ENCODE measurements around the gene ATG4B.
"Not testable (repeated sequence)": the region's sequence is repeated elsewhere in the genome, so short reads cannot be mapped to it uniquely, and the experiment has no call there.

ATG4B gene

DNA sequence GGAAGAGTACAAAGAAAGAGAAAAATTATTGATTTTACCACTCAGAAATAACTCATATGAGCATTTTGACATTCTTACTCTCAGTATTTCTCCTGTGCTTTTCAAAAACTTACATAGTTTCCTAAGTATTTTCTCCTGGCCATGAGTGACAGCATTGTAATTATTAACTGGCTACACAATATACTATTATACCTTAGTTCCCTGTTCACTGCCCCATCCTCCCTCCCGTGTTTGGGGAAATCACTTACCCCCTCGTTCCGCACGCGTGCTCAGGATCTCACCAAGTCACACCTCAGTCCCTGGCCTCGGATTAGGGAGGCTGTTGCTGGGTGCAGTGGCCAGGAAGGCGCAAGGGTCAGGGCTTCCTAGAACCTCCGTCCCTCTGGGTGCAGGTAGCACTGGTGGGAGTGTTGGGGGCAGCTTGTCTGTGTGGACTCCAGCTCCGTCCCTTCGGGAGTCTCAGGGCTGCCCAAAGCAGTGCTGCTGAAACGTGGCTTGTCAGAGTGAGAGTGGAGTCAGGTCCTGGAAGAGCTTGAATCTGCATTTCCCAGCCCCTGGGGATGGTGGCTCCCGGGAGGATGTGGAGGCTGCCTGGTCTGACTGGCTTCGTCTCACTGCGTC is 23.2 kb downstream of the ATG4B start:
- Histone ChIP-seq H3K27ac (ENCODE audit: low read length) (no peak overlapping the region), H3K9me3 (ENCODE audit: control insufficient read depth, low read depth, low read length) (no peaks in the 10 kb centered on the region), H3K4me1 (ENCODE audit: control insufficient read depth, low read depth, low read length) (no peaks in the 10 kb centered on the region), H3K4me3 (ENCODE audit: low read length) (no peak overlapping the region), H3K36me3 (ENCODE audit: control insufficient read depth, low read depth, low read length) (peaks cover 30% of the 10 kb centered on the region), H3K27me3 (ENCODE audit: control insufficient read depth, insufficient read depth, low read length) (no peaks in the 10 kb centered on the region), H3K9ac (ENCODE audit: low read length) (no peak overlapping the region)

DNA sequence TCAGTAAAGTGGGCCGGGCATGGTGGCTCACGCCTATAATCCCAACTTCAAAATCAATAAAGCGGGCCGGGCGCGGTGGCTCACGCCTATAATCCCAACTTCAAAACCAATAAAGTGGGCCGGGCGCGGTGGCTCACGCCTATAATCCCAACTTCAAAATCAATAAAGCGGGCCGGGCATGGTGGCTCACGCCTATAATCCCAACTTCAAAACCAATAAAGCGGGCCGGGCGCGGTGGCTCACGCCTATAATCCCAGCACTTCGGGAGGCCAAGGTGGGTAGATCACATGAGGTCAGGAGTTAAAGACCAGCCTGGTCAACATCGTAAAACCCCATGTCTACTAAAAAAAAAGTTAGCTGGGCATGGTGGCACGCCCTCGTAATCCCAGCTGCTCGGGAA is 25.2 kb downstream of the ATG4B start:
- not testable (repeated sequence) for H3K9me3 ChIP-seq (ENCODE audit: control insufficient read depth, low read depth, low read length); H3K4me1 ChIP-seq (ENCODE audit: control insufficient read depth, low read depth, low read length); H3K9ac ChIP-seq (ENCODE audit: low read length); H3K27me3 ChIP-seq (ENCODE audit: control insufficient read depth, insufficient read depth, low read length); H3K27ac ChIP-seq (ENCODE audit: low read length); H3K4me3 ChIP-seq (ENCODE audit: low read length)
- peaks cover 32% of the 10 kb centered on the region for H3K36me3 ChIP-seq (ENCODE audit: control insufficient read depth, low read depth, low read length)

DNA sequence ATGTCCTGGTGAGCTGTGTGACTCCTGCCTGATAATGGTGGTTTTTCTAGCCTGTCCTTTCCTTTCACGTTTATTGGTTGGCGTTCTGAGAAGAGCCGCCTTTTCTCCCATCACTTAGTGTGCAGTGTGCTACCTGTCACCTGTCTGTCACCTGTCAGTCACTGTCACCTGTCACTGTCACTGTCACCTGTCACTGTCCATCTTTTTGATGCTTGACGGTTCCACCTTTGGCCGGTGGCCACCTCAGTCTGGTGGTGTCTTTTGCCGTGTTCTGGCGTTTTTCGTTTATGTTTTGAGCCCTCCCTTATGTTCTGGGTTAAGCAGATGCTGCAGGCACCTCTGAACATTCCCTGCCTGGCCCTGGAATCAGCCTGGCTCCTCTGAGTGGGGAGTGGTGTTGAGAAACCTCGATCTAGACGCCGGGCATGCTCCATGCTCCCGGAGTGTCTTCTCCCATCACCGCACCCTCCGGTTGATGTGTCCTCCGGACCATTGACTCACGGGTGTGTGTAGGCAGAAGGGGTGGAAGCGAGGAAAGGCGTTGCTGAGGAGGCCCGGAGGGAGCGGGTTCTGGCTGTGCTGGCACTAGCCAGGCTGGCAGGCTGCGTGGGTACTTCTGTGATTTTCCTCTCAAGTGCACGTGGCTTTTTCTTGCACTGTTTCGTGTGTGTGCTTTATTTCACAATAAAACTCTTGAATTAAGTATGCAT is 28.4 kb downstream of the ATG4B start:
- H3K9me3 ChIP-seq (ENCODE audit: control insufficient read depth, low read depth, low read length) = no peaks in the 10 kb centered on the region
- peaks cover 33% of the 10 kb centered on the region for H3K36me3 ChIP-seq (ENCODE audit: control insufficient read depth, low read depth, low read length)
- H3K4me1 ChIP-seq (ENCODE audit: control insufficient read depth, low read depth, low read length) = no peaks in the 10 kb centered on the region
- no peak overlapping the region for H3K4me3 ChIP-seq (ENCODE audit: low read length)
- no peak overlapping the region for H3K9ac ChIP-seq (ENCODE audit: low read length)
- H3K27me3 ChIP-seq (ENCODE audit: control insufficient read depth, insufficient read depth, low read length) = no peaks in the 10 kb centered on the region
- no peak overlapping the region for H3K27ac ChIP-seq (ENCODE audit: low read length)

DNA sequence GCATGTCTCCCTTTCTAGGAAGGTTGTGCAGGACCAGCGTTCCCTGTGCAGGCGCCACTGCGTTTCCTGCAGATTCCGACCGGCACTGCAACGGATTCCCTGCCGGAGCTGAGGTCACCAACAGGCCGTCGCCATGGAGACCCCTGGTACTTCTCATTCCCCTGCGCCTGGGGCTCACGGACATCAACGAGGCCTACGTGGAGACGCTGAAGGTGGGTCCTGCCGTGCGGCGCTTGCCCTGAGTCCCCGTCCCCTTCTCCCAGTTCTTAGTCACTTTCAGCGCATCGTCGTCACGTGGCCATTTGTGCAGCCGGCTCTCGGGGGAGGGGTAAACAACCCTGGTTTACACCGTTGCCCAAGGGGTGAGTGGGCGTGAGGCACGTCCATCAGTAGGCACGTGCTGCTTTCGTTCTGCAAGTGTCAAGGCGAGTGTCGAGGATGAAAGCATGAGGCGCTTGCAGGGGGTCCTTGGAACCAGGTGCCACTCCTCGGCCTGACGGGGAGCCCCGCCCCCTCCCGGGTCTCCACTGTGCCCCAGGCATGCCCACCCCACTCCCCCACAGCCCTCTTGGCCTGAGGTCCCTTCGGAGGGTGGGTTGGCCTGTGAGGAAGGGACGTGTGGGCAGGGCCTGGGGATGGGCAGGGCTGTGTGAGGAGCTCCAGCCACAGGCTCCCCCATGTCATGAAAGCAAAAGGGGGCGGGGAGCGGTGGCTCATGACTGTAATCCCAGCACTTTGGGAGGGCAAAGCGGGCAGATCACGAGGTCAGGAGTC is 29.3 kb downstream of the ATG4B start:
- H3K9ac ChIP-seq (ENCODE audit: low read length) = no peak overlapping the region
- no peaks in the 10 kb centered on the region for H3K9me3 ChIP-seq (ENCODE audit: control insufficient read depth, low read depth, low read length)
- H3K36me3 ChIP-seq (ENCODE audit: control insufficient read depth, low read depth, low read length) = peaks cover 27% of the 10 kb centered on the region
- no peak overlapping the region for H3K4me3 ChIP-seq (ENCODE audit: low read length)
- H3K27me3 ChIP-seq (ENCODE audit: control insufficient read depth, insufficient read depth, low read length) = no peaks in the 10 kb centered on the region
- H3K27ac ChIP-seq (ENCODE audit: low read length) = no peak overlapping the region
- H3K4me1 ChIP-seq (ENCODE audit: control insufficient read depth, low read depth, low read length) = no peaks in the 10 kb centered on the region

DNA sequence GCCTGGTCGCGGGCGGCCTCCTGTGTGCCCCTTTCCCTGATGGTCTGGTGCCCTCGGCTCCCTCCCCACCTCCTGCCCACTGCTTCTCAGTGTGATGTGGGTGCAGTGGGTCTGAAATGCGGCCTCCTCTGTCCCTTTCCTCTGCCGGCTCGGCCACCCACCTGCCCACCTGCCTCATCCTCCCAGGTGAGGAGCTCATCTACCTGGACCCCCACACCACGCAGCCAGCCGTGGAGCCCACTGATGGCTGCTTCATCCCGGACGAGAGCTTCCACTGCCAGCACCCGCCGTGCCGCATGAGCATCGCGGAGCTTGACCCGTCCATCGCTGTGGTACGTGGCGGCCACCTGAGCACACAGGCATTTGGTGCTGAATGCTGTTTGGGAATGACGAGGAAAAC is 30.9 kb downstream of the ATG4B start:
- Histone ChIP-seq H3K9ac (ENCODE audit: low read length) (no peak overlapping the region), H3K4me1 (ENCODE audit: control insufficient read depth, low read depth, low read length) (no peaks in the 10 kb centered on the region), H3K36me3 (ENCODE audit: control insufficient read depth, low read depth, low read length) (peaks cover 27% of the 10 kb centered on the region), H3K4me3 (ENCODE audit: low read length) (no peak overlapping the region), H3K27me3 (ENCODE audit: control insufficient read depth, insufficient read depth, low read length) (no peaks in the 10 kb centered on the region), H3K27ac (ENCODE audit: low read length) (no peak overlapping the region), H3K9me3 (ENCODE audit: control insufficient read depth, low read depth, low read length) (no peaks in the 10 kb centered on the region)

DNA sequence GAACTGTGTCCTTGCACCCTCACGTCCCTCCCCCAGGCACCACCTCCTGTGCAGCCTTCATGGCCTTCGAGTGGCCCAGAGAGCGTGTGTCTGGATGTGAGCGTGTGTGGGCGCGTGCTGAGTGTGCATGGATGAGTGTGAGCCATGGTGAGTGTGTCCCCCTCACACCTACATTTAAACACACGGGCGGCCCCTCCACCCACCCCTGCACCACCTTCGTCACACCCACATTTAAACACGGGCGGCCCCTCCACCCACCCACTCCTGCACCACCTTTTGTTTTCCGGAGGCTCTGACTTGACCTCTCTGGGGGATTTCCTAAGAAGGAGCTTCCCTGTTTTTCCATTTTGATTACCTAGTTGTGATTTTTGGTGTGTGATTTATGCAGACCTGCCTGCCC is 31.3 kb downstream of the ATG4B start:
- Histone ChIP-seq H3K27ac (ENCODE audit: low read length) (no peak overlapping the region), H3K9me3 (ENCODE audit: control insufficient read depth, low read depth, low read length) (no peaks in the 10 kb centered on the region), H3K4me3 (ENCODE audit: low read length) (no peak overlapping the region), H3K4me1 (ENCODE audit: control insufficient read depth, low read depth, low read length) (no peaks in the 10 kb centered on the region), H3K36me3 (ENCODE audit: control insufficient read depth, low read depth, low read length) (peaks cover 27% of the 10 kb centered on the region), H3K9ac (ENCODE audit: low read length) (no peak overlapping the region), H3K27me3 (ENCODE audit: control insufficient read depth, insufficient read depth, low read length) (no peaks in the 10 kb centered on the region)

DNA sequence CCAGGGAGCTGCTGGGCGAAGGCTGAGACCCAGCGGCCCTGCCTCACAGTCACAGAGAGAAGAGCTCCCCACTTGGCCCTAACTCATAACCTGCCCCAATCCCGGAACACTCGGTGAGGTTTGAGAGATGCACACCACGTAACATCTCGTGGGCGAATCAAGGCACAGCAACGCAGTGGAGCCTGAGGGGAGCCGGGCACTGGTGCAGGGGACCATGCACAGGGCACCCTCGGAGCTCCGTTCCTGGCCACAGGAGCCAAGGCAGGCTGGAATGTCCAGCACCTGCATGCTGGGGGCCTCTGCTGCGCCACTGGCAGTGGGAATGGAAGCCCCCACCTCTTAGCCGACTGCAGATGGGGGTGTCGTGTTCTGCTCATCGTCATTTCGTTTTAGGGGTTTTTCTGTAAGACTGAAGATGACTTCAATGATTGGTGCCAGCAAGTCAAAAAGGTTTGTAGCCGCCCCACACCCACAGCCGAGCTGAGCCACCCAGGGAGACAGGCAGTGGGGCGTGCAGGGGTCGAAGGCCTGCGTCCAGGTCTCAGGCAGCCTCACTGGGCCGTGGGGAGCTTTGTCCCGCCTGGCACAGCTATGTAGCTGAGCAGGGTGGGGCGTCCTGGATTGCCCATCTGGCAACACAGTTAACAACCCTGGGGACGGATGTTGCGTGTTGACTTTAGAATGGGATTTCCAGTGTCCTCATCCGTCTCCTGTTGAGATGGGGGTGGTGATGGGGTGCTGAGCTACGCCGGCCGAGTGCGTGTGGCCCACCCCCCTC is 33.0 kb downstream of the ATG4B start:
- Histone ChIP-seq H3K9me3 (ENCODE audit: control insufficient read depth, low read depth, low read length) (no peaks in the 10 kb centered on the region), H3K4me1 (ENCODE audit: control insufficient read depth, low read depth, low read length) (no peaks in the 10 kb centered on the region), H3K36me3 (ENCODE audit: control insufficient read depth, low read depth, low read length) (peaks cover 30% of the 10 kb centered on the region), H3K27ac (ENCODE audit: low read length) (no peak overlapping the region), H3K27me3 (ENCODE audit: control insufficient read depth, insufficient read depth, low read length) (no peaks in the 10 kb centered on the region), H3K4me3 (ENCODE audit: low read length) (no peak overlapping the region), H3K9ac (ENCODE audit: low read length) (no peak overlapping the region)

DNA sequence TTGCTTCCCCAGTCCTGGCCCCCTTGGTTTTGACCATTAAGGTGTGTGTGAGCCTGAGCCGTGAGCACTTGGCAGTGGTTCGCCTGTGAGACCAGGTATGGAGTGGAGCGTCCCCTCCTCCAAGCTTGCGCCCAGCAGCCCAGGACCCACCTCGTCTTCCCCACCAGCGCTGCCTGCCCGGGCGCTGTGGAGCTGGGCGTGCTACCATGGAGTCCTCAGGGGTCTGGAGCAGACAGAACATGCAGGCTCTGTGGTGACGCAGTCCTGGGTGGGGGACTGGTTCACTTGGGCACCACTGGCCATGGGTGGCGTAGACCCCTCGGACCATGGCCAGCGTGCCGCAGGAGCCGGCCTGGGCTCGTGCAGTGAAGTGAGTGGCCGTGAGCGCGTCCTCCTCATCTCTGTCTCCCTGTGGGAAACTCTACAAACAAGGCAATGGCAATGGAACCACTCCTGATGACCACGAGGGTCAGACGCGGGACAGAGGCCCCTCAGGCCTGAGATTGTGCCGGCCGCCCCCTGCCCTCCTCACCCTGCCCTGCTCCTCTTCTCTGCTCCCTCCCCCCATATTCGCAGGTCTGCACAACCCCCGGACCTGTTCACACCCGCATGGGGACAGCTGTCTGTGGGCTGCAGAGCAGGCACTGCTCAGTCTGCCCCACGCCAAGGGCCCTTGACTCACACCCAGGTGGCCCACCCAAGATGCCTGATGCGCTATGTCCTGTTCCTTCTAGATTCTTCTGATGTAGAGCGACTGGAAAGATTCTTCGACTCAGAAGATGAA is 34.2 kb downstream of the ATG4B start:
- H3K9ac ChIP-seq (ENCODE audit: low read length) = no peak overlapping the region
- peaks cover 34% of the 10 kb centered on the region for H3K36me3 ChIP-seq (ENCODE audit: control insufficient read depth, low read depth, low read length)
- no peaks in the 10 kb centered on the region for H3K4me1 ChIP-seq (ENCODE audit: control insufficient read depth, low read depth, low read length)

DNA sequence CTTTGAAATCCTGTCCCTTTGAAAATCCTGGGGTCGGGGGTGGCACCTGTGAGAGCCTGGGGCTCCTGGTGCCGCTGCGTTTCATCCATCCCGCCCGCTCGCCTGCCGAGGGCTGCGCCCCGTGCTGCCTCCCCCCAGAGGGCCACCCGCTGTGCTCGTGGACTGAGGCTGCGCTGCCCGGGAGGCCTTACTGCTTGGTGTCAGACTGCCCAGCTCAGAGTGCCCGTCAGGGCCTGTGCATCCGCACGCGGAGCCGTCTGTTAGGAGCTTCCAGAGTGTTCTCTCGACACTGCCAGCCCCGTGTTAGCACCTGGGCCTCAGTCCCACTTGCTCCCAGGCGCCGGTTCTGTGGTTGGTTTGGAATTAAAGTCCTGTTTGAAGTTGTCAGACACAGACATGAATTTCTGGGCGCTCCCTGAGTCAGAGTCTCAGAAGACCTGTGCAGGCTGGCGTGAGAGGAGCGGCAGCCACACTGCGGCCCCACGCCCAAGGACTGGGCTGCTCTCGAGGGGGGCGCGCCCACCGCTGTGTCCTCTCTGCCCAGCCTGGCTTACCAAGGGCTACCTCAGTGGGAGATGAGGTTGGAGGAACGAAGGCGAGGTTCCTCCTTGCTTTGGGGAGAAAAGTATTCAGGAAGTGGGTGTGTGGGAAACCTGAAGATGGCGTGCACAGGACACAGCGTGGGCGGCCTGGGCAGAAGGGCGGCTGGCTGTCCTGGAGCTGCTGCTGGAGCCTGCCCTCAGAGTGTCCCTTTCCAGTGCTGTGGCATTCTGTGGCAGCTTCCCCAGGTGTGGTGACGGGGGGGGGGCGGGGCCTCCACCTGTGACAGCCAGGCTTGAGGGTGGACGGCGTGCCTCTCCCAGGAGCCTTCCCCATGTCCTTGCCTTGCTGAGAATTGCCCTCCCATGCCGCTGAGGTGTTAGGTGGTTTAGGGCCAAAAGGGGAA is 35.0 kb downstream of the ATG4B start:
- Histone ChIP-seq H3K27ac (ENCODE audit: low read length) (no peak overlapping the region), H3K9ac (ENCODE audit: low read length) (no peak overlapping the region), H3K4me1 (ENCODE audit: control insufficient read depth, low read depth, low read length) (no peaks in the 10 kb centered on the region), H3K9me3 (ENCODE audit: control insufficient read depth, low read depth, low read length) (no peaks in the 10 kb centered on the region), H3K4me3 (ENCODE audit: low read length) (no peak overlapping the region), H3K36me3 (ENCODE audit: control insufficient read depth, low read depth, low read length) (peaks cover 38% of the 10 kb centered on the region), H3K27me3 (ENCODE audit: control insufficient read depth, insufficient read depth, low read length) (no peaks in the 10 kb centered on the region)

More for the DNA sequence above, 34.2 kb downstream of the ATG4B start:
- no peaks in the 10 kb centered on the region for H3K9me3 ChIP-seq (ENCODE audit: control insufficient read depth, low read depth, low read length)
- H3K27ac ChIP-seq (ENCODE audit: low read length) = no peak overlapping the region
- no peaks in the 10 kb centered on the region for H3K27me3 ChIP-seq (ENCODE audit: control insufficient read depth, insufficient read depth, low read length)
- no peak overlapping the region for H3K4me3 ChIP-seq (ENCODE audit: low read length)

DNA sequence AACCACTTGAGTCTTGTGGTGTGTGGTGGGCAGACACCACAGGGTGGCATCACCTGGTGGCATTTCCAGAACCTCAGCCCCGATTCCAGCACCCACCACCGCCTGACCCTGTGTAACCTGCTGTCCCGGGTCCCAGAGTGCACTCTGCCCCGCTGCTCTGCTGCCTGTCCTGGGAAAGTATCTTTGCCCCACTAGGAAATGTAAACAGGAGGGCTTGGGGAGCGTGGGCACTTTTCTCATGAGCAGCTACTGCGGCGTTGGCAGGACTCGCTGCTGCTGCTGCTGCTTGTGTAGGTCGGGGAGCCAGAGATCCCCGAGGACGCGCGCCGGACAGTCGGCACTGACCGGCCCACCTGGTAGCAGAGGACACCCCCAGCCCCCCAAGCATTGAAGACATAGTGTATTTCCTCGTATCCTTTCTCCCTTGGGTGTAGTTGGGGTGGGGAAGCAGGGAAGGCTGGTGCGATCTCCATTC is 35.7 kb downstream of the ATG4B start:
- H3K4me1 ChIP-seq (ENCODE audit: control insufficient read depth, low read depth, low read length) = no peaks in the 10 kb centered on the region
- H3K4me3 ChIP-seq (ENCODE audit: low read length) = no peak overlapping the region
- H3K9me3 ChIP-seq (ENCODE audit: control insufficient read depth, low read depth, low read length) = no peaks in the 10 kb centered on the region
- H3K9ac ChIP-seq (ENCODE audit: low read length) = no peak overlapping the region
- peaks cover 39% of the 10 kb centered on the region for H3K36me3 ChIP-seq (ENCODE audit: control insufficient read depth, low read depth, low read length)
- no peak overlapping the region for H3K27ac ChIP-seq (ENCODE audit: low read length)
- no peaks in the 10 kb centered on the region for H3K27me3 ChIP-seq (ENCODE audit: control insufficient read depth, insufficient read depth, low read length)
